Activated T-cell treated with anti-CD3 and anti-CD28 coated beads, Interleukin-2, amount 50 U/mL, for 72 hours (primary cell): ENCODE data around the gene LYZL1. TPM values are rescaled to one million over a fixed set of nuclear protein-coding genes. Genes with fewer than 3 reads are reported as not detected.

ENCODE experiments used
- ATAC-seq, 2 donors: fragments of 150-1000 bp; cut with Tn5 transposase; replicated peaks in 1 of 2; 2 replicates each; pipeline ENCODE4 v1.10.0; 2021; ENCODE audit warnings: moderate library complexity in 2 of 2, mild to moderate bottlenecking in 1 of 2
- DNase-seq, 2 donors: peaks; one replicate each; pipeline ENCODE4 v3.0.0; 2021 to 2022; ENCODE audit warnings: mixed read lengths in 1 of 2
- H3K27ac Mint-ChIP-seq: one replicate; pipeline ENCODE4 v1.8.0; 2022; ENCODE audit warnings: mild to moderate bottlenecking, moderate library complexity, mixed read lengths
- H3K27me3 Mint-ChIP-seq: one replicate; pipeline ENCODE4 v1.8.0; 2022; ENCODE audit warnings: low read depth, mixed read lengths
- H3K36me3 Mint-ChIP-seq, 2 donors: one replicate each; pipeline ENCODE4 v1.8.0; 2022; ENCODE audit warnings: mixed read lengths in 2 of 2, mild to moderate bottlenecking in 1 of 2; ENCODE audit not compliant: insufficient read depth in 2 of 2
- H3K4me1 Mint-ChIP-seq: one replicate; pipeline ENCODE4 v1.8.0; 2022; ENCODE audit warnings: low read depth, mixed read lengths
- H3K4me3 Mint-ChIP-seq, 2 donors: one replicate each; pipeline ENCODE4 v1.8.0; 2022; ENCODE audit warnings: mild to moderate bottlenecking in 2 of 2, mixed read lengths in 2 of 2, moderate library complexity in 2 of 2
- H3K9me3 Mint-ChIP-seq, 2 donors: one replicate each; pipeline ENCODE4 v1.8.0; 2022; ENCODE audit warnings: mixed read lengths in 2 of 2
- total RNA-seq, 2 donors: library from RNA; stranded (reverse); gene quantifications; one replicate each; pipeline ENCODE4 v1.2.3, GENCODE V29; 2022

Gene LYZL1
- total RNA-seq, 2 donors from 2014 or later: not detected

GRCh38 chr10:29253690-29254029 is 35.2 kb upstream of the LYZL1 start:
- Mint-ChIP-seq H3K27ac (no peak overlapping the region), H3K4me3 (no peak overlapping the region), H3K9me3 (no peaks in the 10 kb centered on the region), H3K36me3 (no peaks in the 10 kb centered on the region), H3K4me1 (no peaks in the 10 kb centered on the region), H3K27me3 (peaks cover 21% of the 10 kb centered on the region)
- DNase-seq: no peak
- ATAC-seq: no peak

- DNase-seq: no peak
- Mint-ChIP-seq H3K27me3 (peaks cover 21% of the 10 kb centered on the region), H3K27ac (no peak overlapping the region), H3K4me1 (no peaks in the 10 kb centered on the region), H3K4me3 (no peak overlapping the region), H3K9me3 (no peaks in the 10 kb centered on the region), H3K36me3 (no peaks in the 10 kb centered on the region)
- ATAC-seq: no peak
Measured at GRCh38 chr10:29254123-29255046, 34.5 kb upstream of the LYZL1 start.

- Mint-ChIP-seq H3K27me3 (peaks cover 21% of the 10 kb centered on the region), H3K27ac (no peak overlapping the region), H3K4me3 (no peak overlapping the region), H3K4me1 (no peaks in the 10 kb centered on the region), H3K9me3 (no peaks in the 10 kb centered on the region), H3K36me3 (no peaks in the 10 kb centered on the region)
- DNase-seq (no peak), ATAC-seq (no peak)
Measured at GRCh38 chr10:29255104-29255503, 33.8 kb upstream of the LYZL1 start.

- Mint-ChIP-seq H3K27me3 (peaks cover 21% of the 10 kb centered on the region), H3K4me1 (no peaks in the 10 kb centered on the region), H3K27ac (no peak overlapping the region), H3K36me3 (no peaks in the 10 kb centered on the region), H3K9me3 (no peaks in the 10 kb centered on the region), H3K4me3 (no peak overlapping the region)
- DNase-seq: no peak
- no peak for ATAC-seq
Measured at GRCh38 chr10:29256019-29256418, 32.9 kb upstream of the LYZL1 start.

GRCh38 chr10:29256586-29256985 is 32.3 kb upstream of the LYZL1 start:
- ATAC-seq: no peak
- no peak overlapping the region for H3K27ac Mint-ChIP-seq

GRCh38 chr10:29257106-29257783 is 31.6 kb upstream of the LYZL1 start:
- Mint-ChIP-seq H3K4me3 (no peak overlapping the region), H3K4me1 (no peaks in the 10 kb centered on the region), H3K27ac (no peak overlapping the region), H3K9me3 (no peaks in the 10 kb centered on the region), H3K27me3 (peaks cover 26% of the 10 kb centered on the region), H3K36me3 (no peaks in the 10 kb centered on the region)
- no peak for ATAC-seq
- DNase-seq: no peak

More at GRCh38 chr10:29256586-29256985, 32.3 kb upstream of the LYZL1 start:
- no peak overlapping the region for H3K4me3 Mint-ChIP-seq
- no peaks in the 10 kb centered on the region for H3K4me1 Mint-ChIP-seq
- no peaks in the 10 kb centered on the region for H3K36me3 Mint-ChIP-seq
- no peaks in the 10 kb centered on the region for H3K9me3 Mint-ChIP-seq
- H3K27me3 Mint-ChIP-seq: peaks cover 24% of the 10 kb centered on the region
- no peak for DNase-seq

GRCh38 chr10:29257784-29258135 is 31.1 kb upstream of the LYZL1 start:
- DNase-seq (no peak), ATAC-seq (no peak)
- no peaks in the 10 kb centered on the region for H3K4me1 Mint-ChIP-seq
- peaks cover 26% of the 10 kb centered on the region for H3K27me3 Mint-ChIP-seq
- H3K36me3 Mint-ChIP-seq: no peaks in the 10 kb centered on the region
- H3K4me3 Mint-ChIP-seq: no peak overlapping the region
- H3K9me3 Mint-ChIP-seq: no peaks in the 10 kb centered on the region
- H3K27ac Mint-ChIP-seq: no peak overlapping the region

- no peaks in the 10 kb centered on the region for H3K36me3 Mint-ChIP-seq
- no peaks in the 10 kb centered on the region for H3K4me1 Mint-ChIP-seq
- H3K4me3 Mint-ChIP-seq: no peak overlapping the region
- H3K9me3 Mint-ChIP-seq: no peaks in the 10 kb centered on the region
- no peak for ATAC-seq
- no peak for DNase-seq
- H3K27me3 Mint-ChIP-seq: peaks cover 26% of the 10 kb centered on the region
- no peak overlapping the region for H3K27ac Mint-ChIP-seq
Measured at GRCh38 chr10:29259498-29259897, 29.4 kb upstream of the LYZL1 start.

- ATAC-seq (no peak), DNase-seq (no peak)
- peaks cover 5% of the 10 kb centered on the region for H3K27me3 Mint-ChIP-seq
- H3K27ac Mint-ChIP-seq: no peak overlapping the region
- H3K4me1 Mint-ChIP-seq: no peaks in the 10 kb centered on the region
- no peak overlapping the region for H3K4me3 Mint-ChIP-seq
- H3K36me3 Mint-ChIP-seq: no peaks in the 10 kb centered on the region
- H3K9me3 Mint-ChIP-seq: no peaks in the 10 kb centered on the region
Measured at GRCh38 chr10:29263506-29263905, 25.4 kb upstream of the LYZL1 start.

- ATAC-seq (no peak), DNase-seq (no peak)
- H3K4me1 Mint-ChIP-seq: no peaks in the 10 kb centered on the region
- peaks cover 5% of the 10 kb centered on the region for H3K27me3 Mint-ChIP-seq
- H3K27ac Mint-ChIP-seq: no peak overlapping the region
- H3K36me3 Mint-ChIP-seq: no peaks in the 10 kb centered on the region
- no peaks in the 10 kb centered on the region for H3K9me3 Mint-ChIP-seq
- H3K4me3 Mint-ChIP-seq: no peak overlapping the region
Measured at GRCh38 chr10:29265210-29265768, 23.6 kb upstream of the LYZL1 start.

- H3K4me1 Mint-ChIP-seq: no peaks in the 10 kb centered on the region
- peaks cover 2% of the 10 kb centered on the region for H3K27me3 Mint-ChIP-seq
- no peak for DNase-seq
- H3K27ac Mint-ChIP-seq: no peak overlapping the region
- ATAC-seq: no peak
- no peaks in the 10 kb centered on the region for H3K9me3 Mint-ChIP-seq
- H3K36me3 Mint-ChIP-seq: no peaks in the 10 kb centered on the region
- H3K4me3 Mint-ChIP-seq: no peak overlapping the region
Measured at GRCh38 chr10:29266641-29267040, 22.2 kb upstream of the LYZL1 start.

- Mint-ChIP-seq H3K36me3 (no peaks in the 10 kb centered on the region), H3K27me3 (no peaks in the 10 kb centered on the region), H3K4me3 (no peak overlapping the region), H3K4me1 (no peaks in the 10 kb centered on the region), H3K27ac (no peak overlapping the region), H3K9me3 (no peaks in the 10 kb centered on the region)
- ATAC-seq (no peak), DNase-seq (no peak)
Measured at GRCh38 chr10:29268011-29268410, 20.9 kb upstream of the LYZL1 start.

- H3K4me3 Mint-ChIP-seq: no peak overlapping the region
- no peaks in the 10 kb centered on the region for H3K4me1 Mint-ChIP-seq
- H3K36me3 Mint-ChIP-seq: no peaks in the 10 kb centered on the region
- no peak for DNase-seq
- no peak for ATAC-seq
- H3K27ac Mint-ChIP-seq: no peak overlapping the region
- H3K9me3 Mint-ChIP-seq: peaks cover 0 to 3% of the 10 kb centered on the region in 2 donors
- peaks cover 8% of the 10 kb centered on the region for H3K27me3 Mint-ChIP-seq
Measured at GRCh38 chr10:29269486-29269885, 19.4 kb upstream of the LYZL1 start.
